ENCODE results near the gene THSD4.

- TF ChIP-seq YY1 (IDR thresholded peaks at IDR 0.05; ENCODE audit: insufficient read depth, insufficient read length) (no peak), ZNF274 (IDR thresholded peaks at IDR 0.05; ENCODE audit: low read depth, low read length) (no peak)
Measured at GRCh38 chr15:71452893-71453292, 337.6 kb downstream of the THSD4 start.

Data from NT2/D1 (cell line).